Keratinocyte (primary cell): Measurements from ENCODE around the gene EFHD2. TPM values are rescaled to one million over a fixed set of nuclear protein-coding genes. Genes with fewer than 3 reads are reported as not detected.

Experiments used
- DNase-seq: peaks from one replicate; pipeline ENCODE4 v3.0.0-alpha.2; 2011; ENCODE audit warnings: low read depth, missing footprints, low spot score
- FAIRE-seq: peaks from 2 replicates; lab custom pipeline; 2011; peaks lifted over from hg19 to GRCh38; lab: Jason Lieb, UNC
- H2AFZ ChIP-seq: 2 replicates; pipeline ENCODE4 v1.6.0; 2012; ENCODE audit warnings: low read length, control low read depth, inconsistent platforms; ENCODE audit not compliant: control insufficient read depth
- H3K27ac ChIP-seq: 2 replicates; pipeline ENCODE4 v1.5.1; 2011; ENCODE audit warnings: low read length; ENCODE audit not compliant: control insufficient read depth, insufficient read depth
- H3K27me3 ChIP-seq: 3 replicates; pipeline ENCODE4 v1.6.0; 2011; ENCODE audit warnings: low read length; ENCODE audit not compliant: control insufficient read depth, insufficient read depth; ENCODE audit errors: extremely low read depth
- H3K36me3 ChIP-seq, 2 experiments: 2 replicates in 1 of 2; 3 replicates in 1 of 2; pipeline ENCODE4 v1.5.1; 2011; ENCODE audit warnings: low read length in 2 of 2, mild to moderate bottlenecking in 1 of 2; ENCODE audit not compliant: control insufficient read depth in 2 of 2, insufficient read depth in 2 of 2; ENCODE audit errors: extremely low read depth in 1 of 2
- H3K4me1 ChIP-seq: 3 replicates; pipeline ENCODE4 v1.5.1; 2011; ENCODE audit warnings: low read length; ENCODE audit not compliant: control insufficient read depth, insufficient read depth; ENCODE audit errors: extremely low read depth
- H3K4me2 ChIP-seq: 3 replicates; pipeline ENCODE4 v1.6.0; 2011; ENCODE audit warnings: low read depth, low read length; ENCODE audit not compliant: control insufficient read depth, insufficient read depth; ENCODE audit errors: extremely low read depth
- H3K4me3 ChIP-seq, 3 experiments: fragments of 200-600 bp in 1 of 3; sonication (generic) in 1 of 3; 2 replicates in 2 of 3; 3 replicates in 1 of 3; pipeline ENCODE4 v1.5.1; 2011 to 2016; ENCODE audit warnings: low read length in 3 of 3, mild to moderate bottlenecking in 3 of 3, control low read depth in 2 of 3, inconsistent platforms in 1 of 3, low read depth in 1 of 3, mixed read lengths in 1 of 3, mixed run types in 1 of 3, moderate library complexity in 1 of 3; ENCODE audit not compliant: control insufficient read depth in 2 of 3, insufficient read depth in 2 of 3; ENCODE audit errors: extremely low read depth in 1 of 3
- H3K79me2 ChIP-seq: 2 replicates; pipeline ENCODE4 v1.6.0; 2012; ENCODE audit warnings: low read length; ENCODE audit not compliant: control insufficient read depth, insufficient read depth
- H3K9ac ChIP-seq: 3 replicates; pipeline ENCODE4 v1.6.0; 2011; ENCODE audit warnings: low read length; ENCODE audit not compliant: control insufficient read depth, insufficient read depth; ENCODE audit errors: extremely low read depth
- H3K9me1 ChIP-seq: 3 replicates; pipeline ENCODE4 v1.6.0; 2011; ENCODE audit warnings: low read length; ENCODE audit not compliant: control insufficient read depth, insufficient read depth; ENCODE audit errors: extremely low read depth
- H3K9me3 ChIP-seq: 2 replicates; pipeline ENCODE4 v1.5.1; 2012; ENCODE audit warnings: low read depth, low read length; ENCODE audit not compliant: control insufficient read depth
- H4K20me1 ChIP-seq: 3 replicates; pipeline ENCODE4 v1.6.0; 2011; ENCODE audit warnings: low read length; ENCODE audit not compliant: control insufficient read depth, insufficient read depth; ENCODE audit errors: extremely low read depth
- EZH2 ChIP-seq: IDR thresholded peaks from one replicate; pipeline ENCODE4 v1.6.1; 2012; ENCODE audit warnings: inconsistent platforms, mild to moderate bottlenecking, low read length, moderate library complexity
- dilution Hi-C: fragments of 300-500 bp; cut with MboI; formaldehyde crosslinking; loops from one replicate; pipeline ENCODE4 v1.7.0; 2020; ENCODE audit warnings: low sequenced_read_pairs; ENCODE audit not compliant: extremely low pct_ligation_motif_present
- polyA plus RNA-seq, 5 experiments: library from polyadenylated mRNA; depleted of rRNA in 3 of 5; stranded (reverse) in 3 of 5; stranded (forward) in 1 of 5; unstranded in 1 of 5; fragments of >200 nt; gene quantifications; 1 replicate in 1 of 5; 2 replicates in 3 of 5; 3 replicates in 1 of 5; pipeline versions ENCODE4 v1.2.1 to v1.2.3, GENCODE V29; 2011 to 2012; ENCODE audit warnings: missing spikeins in 2 of 5, low read depth in 1 of 5, low replicate concordance in 1 of 5
- TF ChIP-seq, protein P1 (sequence below), 3 experiments: IDR thresholded peaks in 1 of 3; conservative IDR thresholded peaks in 1 of 3; optimal IDR thresholded peaks in 1 of 3; 2 replicates in 2 of 3; 3 replicates in 1 of 3; pipeline versions ENCODE3 to v1.5.1; 2011; ENCODE audit warnings: low read length in 3 of 3, mild to moderate bottlenecking in 3 of 3, moderate library complexity in 2 of 3, control low read depth in 1 of 3, inconsistent platforms in 1 of 3; ENCODE audit not compliant: insufficient read depth in 2 of 3; ENCODE audit errors: extremely low read depth in 1 of 3

The EFHD2 gene
- polyA plus RNA-seq, 1 donor (not counting 4 experiments of a cell fraction or from before 2014, with no cell fraction given): 47.6 TPM

DNA sequence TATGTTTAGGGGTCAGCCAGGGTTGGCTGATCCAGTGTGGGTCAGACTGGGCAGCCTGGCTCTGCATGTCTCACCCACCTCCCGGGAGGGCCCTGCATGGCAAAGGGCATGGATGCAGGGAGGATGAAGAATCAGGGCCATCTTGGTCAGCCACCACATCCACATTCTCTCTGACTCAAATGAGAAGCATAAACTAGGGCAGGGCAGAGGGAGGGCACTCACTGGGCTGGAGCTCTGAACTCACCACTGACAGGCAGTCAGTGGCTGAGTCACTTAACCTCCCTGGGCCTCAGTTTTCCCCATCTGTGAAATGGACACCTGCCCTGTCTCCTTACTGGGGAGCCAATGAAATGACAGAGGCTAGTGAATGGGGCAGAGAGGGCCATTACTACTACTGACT, 42.5 kb downstream of the EFHD2 start:
- Histone ChIP-seq H3K4me3 (no peak overlapping the region), H3K27ac (no peak overlapping the region), H3K4me1 (no peaks in the 10 kb centered on the region), H4K20me1 (no peaks in the 10 kb centered on the region), H3K27me3 (no peaks in the 10 kb centered on the region), H2AFZ (no peak overlapping the region), H3K4me2 (no peak overlapping the region), H3K79me2 (no peaks in the 10 kb centered on the region), H3K9me3 (no peaks in the 10 kb centered on the region), H3K9me1 (no peaks in the 10 kb centered on the region), H3K9ac (no peak overlapping the region), H3K36me3 (no peaks in the 10 kb centered on the region)
- FAIRE-seq (no peak), DNase-seq (no peak)
- dilution Hi-C loops: no loop called here
- TF ChIP-seq EZH2: no peak
- TF ChIP-seq, protein P1, sequence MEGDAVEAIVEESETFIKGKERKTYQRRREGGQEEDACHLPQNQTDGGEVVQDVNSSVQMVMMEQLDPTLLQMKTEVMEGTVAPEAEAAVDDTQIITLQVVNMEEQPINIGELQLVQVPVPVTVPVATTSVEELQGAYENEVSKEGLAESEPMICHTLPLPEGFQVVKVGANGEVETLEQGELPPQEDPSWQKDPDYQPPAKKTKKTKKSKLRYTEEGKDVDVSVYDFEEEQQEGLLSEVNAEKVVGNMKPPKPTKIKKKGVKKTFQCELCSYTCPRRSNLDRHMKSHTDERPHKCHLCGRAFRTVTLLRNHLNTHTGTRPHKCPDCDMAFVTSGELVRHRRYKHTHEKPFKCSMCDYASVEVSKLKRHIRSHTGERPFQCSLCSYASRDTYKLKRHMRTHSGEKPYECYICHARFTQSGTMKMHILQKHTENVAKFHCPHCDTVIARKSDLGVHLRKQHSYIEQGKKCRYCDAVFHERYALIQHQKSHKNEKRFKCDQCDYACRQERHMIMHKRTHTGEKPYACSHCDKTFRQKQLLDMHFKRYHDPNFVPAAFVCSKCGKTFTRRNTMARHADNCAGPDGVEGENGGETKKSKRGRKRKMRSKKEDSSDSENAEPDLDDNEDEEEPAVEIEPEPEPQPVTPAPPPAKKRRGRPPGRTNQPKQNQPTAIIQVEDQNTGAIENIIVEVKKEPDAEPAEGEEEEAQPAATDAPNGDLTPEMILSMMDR (optimal IDR thresholded peaks at IDR 0.05 in 1 of 3, IDR thresholded peaks at IDR 0.05 in 1 of 3, conservative IDR thresholded peaks at IDR 0.05 in 1 of 3; ENCODE audit: extremely low read depth in 1 of 3, insufficient read depth in 2 of 3, low read length in 3 of 3): no peak

DNA sequence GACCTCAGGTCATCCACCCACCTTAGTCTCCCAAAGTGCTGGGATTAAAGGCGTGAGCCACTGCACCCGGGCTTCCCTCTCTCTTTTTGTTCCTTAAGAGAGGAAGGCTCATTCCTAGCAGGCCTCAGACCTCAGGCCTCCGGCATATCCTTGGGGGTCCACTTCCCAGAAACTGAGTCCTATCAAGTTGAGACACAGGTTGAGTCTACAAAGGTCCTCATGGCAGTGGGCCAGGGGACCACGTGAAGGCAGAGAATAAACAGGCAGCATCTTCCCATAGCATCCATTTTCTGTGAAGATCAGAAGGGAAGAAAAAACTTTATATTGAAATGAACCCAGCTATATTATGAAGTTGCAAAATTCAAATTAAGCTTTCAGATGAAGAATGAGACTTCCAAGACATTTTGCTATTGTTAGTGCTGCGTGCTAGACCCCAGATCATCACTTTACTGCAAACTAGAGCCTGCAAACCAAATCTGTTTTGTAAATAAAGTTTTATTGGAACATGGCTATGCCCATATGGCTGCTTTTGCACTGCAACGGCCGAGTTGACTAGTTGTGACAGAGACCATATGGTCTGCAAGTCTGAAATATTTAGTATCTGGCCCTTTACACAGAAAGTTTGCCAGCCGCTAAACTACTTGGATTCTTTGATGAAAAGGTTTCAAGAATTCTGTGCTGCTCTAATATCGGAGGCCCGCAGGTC, 43.3 kb downstream of the EFHD2 start:
- dilution Hi-C loops: no loop called here
- Histone ChIP-seq H3K9me1 (no peaks in the 10 kb centered on the region), H2AFZ (no peak overlapping the region), H3K79me2 (no peaks in the 10 kb centered on the region), H3K27ac (no peak overlapping the region), H3K9ac (no peak overlapping the region), H4K20me1 (no peaks in the 10 kb centered on the region), H3K27me3 (no peaks in the 10 kb centered on the region), H3K4me3 (no peak overlapping the region), H3K4me1 (no peaks in the 10 kb centered on the region), H3K36me3 (no peaks in the 10 kb centered on the region), H3K9me3 (no peaks in the 10 kb centered on the region), H3K4me2 (no peak overlapping the region)
- TF ChIP-seq EZH2: no peak
- TF ChIP-seq, protein P1 (optimal IDR thresholded peaks at IDR 0.05 in 1 of 3, IDR thresholded peaks at IDR 0.05 in 1 of 3, conservative IDR thresholded peaks at IDR 0.05 in 1 of 3; ENCODE audit: extremely low read depth in 1 of 3, insufficient read depth in 2 of 3, low read length in 3 of 3): no peak
- no peak for FAIRE-seq
- no peak for DNase-seq
